A172 (cell line): Measurements from ENCODE around the gene PIK3R5. TPM values are rescaled to one million over a fixed set of nuclear protein-coding genes. Genes with fewer than 3 reads are reported as not detected.

Experiments
- DNase-seq: peaks from one replicate; pipeline ENCODE4 v3.0.0-alpha.2; 2015; ENCODE audit warnings: low spot score
- total RNA-seq: library from RNA; depleted of rRNA; stranded (reverse); fragments of >200 nt; shearing (Covaris generic); gene quantifications from 2 replicates; pipeline ENCODE4 v1.2.3, GENCODE V29; 2014

Gene PIK3R5
- total RNA-seq, 1 experiment from 2014 or later, result not detected

DNA sequence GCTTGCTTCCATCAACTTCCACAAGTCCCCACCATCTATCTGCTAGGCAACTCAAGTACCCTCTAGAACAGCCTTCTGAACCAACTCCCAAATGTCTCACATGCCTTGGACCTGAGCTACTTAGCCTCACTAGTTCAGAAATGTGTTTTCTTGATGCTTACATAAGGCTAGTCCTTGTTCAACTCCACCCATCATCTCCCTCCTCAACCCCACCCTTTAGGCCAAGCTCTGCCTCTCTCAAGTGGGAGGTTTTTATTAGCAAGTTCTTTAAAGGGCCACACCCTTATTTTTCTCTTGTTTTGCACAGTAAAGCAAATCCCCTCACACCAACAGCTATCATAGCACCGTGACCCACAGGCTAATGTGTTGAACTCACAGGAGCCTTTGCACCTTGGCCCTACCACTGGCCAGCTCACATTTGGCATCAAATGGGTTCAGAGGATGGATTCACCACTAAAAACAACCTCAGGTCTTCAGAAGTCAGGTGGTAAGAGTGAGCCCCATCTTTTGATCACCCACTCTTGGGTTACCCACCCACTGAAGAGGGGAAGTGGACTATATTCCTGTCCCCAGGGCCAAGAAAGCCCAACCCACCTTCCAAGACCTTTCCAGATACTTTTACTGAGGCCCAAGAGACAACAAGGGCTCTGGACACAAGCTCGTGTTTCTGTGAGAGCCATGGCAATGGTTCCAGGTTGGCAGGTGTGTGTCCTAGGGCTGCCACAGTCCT, 12.2 kb downstream of the PIK3R5 start:
- DNase-seq, result no peak

DNA sequence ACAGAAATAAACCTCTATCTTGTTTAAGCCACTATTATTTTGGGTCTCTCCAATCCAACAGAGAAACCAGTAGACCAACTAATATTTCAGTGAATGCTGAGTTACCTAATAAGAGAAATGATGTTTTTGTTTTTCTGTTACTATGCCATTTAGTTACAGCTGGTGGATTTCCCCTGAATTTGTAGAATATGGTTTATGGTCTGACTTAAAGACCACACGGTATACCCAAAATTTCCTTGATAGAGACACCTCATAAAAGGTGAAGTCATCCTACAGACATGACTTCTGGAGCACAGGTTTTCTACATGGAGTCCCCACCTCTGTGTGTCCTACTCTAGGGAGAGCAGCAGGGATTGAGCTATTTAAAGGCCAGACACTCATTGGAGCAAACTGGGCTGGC, 13.3 kb downstream of the PIK3R5 start:
- DNase-seq, result no peak

DNA sequence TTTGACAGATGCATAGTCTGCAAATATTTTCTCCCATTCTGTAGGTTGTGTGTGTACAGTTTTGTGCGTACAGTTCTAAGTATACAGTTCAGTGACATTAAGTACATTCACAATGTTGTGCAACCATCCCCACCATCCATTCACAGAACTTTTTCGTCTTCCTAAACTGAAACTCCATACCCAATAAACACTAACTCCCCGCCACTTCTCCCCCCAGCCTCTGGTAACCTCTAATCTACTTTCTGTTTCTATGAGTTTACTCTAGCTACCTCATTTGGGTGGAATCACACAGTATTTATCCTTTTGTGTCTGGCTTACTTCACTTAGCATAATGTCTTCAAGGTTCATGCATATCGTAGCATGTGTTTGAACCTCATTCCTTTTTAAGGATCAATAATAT, 14.3 kb downstream of the PIK3R5 start:
- no peak for DNase-seq

DNA sequence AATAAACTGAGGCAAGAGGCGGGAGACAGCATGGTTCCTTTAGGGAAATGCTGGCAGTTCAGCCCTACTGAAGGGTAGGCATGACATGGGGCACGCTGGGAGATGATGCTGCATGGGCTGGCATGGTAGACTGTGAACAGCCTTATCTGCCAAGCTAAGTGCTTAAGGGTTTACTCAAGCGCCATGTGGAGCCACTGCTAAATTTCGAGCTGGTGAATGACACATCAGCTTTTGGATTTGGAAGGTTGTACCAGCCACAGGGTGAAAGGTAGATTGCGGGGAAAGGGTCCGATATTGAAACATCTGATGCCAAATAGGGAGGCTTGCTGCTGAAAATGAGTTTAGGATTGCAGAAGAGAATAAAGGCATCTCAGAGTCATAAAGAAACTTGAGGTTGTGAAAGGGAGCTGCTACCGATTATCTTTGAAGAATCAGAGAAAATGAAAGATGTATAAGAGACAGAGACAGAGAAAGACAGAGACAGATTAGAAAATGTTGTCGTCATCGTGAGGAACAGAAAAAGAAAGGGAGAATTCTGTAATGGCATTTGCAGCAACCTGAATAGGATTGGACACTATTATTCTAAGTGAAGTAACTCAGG, 16.3 kb downstream of the PIK3R5 start:
- DNase-seq, result no peak

DNA sequence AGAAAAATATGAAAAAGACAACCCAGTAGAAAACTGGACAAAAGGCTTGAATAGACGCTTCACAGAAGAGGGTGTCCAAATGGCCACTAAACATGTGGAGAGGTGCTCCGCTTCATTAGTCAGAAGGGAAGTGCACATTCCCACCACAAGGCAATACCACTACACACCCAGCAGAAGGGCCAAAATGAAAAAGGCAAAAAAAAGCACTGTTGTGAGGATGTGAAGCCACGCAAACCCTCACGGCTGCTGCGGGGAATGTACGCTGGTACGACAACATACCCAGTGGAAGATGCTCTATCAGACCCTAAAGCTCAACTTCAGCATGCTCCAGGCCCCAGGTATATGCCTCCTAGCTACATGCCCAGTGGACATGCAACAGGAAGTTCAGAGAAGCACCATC, 17.0 kb downstream of the PIK3R5 start:
- DNase-seq, result no peak

DNA sequence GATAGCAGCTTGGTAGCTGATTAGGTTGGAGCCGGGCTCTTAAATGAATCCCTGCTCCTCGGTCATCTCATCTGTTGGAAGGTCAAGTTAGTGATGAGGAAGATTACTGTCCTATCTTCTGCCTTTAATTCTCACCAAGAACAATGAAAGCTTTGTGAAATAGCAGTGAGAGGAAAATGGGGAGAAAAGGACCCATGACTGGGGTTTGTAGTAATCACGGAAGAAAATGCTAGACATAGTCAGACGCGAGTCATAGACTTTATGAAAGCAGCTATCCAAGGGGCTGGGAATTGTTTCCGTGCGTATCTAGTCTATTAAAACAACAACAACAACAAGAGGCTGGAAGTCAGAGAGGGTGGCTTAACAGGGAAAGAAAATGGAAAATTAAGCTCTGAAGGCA, 18.3 kb downstream of the PIK3R5 start:
- peak; percentile 33 for DNase-seq

DNA sequence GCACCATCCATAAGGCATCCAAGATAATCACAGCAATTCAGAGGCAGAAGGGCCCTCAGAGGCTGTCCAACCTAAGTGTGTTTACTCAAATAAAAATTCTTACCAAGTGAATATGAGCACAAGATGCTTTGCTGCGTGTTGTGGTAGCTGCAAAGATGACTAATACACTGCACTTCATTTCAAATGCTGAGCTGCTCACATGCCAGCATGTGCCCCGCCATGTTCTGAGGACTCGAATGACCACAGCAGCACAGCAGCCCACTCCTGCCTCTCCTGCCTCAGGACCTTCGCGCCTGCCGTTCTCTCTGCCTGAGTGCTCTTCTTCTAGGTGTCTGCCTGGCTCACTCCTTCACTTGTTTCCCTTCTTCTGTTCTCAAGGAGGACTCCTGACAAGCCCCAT, 19.0 kb downstream of the PIK3R5 start:
- DNase-seq, result peak; percentile 56

DNA sequence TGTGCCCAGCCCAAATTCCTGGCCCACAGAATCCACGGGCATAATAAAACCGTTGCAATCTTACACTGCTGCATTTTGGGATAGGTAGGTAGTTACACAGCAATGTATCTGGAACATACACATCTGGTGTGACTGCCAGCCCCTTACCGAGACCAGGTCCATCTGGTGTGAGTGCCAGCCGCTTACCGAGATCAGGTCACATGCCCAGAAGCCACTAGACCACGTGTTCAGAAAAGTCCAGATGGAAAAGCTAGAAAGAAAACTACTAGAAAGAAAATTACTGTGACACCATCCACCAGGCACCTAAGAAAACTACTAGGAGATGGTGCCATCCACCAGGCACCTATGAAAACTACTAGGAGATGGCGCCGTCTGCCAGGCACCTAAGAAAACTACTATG, 19.4 kb downstream of the PIK3R5 start:
- DNase-seq, result no peak

DNA sequence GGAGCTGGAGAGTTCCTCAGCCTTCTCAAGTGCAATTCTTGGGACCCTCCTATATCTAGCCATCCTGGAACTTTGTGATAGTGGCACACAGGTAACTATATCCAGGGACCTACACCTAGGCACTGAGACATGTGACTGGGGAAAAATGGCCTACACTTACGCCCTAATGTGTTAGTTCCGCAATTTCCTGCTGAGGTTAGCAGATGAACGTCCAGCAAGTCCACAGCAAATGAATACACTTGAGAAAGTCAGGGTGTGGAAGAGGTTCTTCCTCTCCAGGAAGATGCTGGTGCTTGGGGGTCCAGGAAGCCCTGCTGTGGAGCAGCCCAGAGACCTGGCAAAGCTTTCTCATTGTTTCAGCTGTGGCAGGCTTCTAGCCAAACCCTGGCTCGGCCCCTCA, 20.8 kb downstream of the PIK3R5 start:
- no peak for DNase-seq

DNA sequence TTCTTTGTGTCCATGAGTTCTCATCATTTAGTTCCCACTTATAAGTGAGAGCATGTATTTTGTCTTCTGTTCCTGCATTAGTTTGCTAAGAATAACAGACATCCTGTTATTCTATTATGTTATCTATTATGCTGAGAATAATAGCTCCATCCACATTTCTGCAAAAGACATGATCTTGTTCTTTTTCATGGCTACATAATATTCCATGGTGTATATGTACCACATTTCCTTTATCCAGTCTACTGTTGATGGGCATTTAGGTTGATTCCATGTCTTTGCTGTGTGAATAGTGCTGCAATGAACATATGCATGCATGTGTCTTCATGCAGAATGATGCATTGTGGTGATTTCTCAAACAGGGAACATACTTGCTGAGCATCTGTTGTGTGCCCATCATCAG, 21.4 kb downstream of the PIK3R5 start:
- DNase-seq, result no peak

DNA sequence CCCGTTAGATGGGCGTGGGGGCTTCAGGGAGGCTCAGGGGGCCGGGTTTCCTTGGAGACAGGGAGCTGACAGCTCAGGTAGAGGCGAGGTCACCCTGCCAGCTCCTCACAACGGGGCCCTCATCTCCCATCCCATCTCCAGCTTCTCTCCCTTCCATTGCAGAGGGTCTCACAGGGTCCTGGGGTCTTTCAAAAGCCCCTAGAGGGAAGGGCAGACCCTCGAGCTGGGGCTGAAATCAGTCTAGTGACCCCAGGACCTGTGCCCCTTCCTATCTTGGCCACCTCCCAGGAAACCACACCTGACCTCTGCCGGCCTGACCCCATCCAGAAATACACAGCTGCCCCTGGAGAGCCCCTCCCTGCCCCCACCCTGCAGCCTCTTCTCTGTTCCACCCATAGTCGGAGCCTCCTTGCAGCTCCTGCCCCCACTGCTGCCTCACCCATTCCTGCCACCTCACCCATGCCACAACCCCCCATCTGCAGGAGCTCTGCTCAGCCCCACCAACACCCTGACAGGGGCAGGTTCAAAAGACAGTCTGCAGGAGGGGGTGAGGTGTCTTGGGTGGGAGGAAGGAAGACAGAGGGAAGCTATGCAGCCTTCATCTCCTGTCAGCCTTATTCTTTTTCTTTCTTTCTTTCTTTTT, 23.4 kb downstream of the PIK3R5 start:
- DNase-seq, result no peak

DNA sequence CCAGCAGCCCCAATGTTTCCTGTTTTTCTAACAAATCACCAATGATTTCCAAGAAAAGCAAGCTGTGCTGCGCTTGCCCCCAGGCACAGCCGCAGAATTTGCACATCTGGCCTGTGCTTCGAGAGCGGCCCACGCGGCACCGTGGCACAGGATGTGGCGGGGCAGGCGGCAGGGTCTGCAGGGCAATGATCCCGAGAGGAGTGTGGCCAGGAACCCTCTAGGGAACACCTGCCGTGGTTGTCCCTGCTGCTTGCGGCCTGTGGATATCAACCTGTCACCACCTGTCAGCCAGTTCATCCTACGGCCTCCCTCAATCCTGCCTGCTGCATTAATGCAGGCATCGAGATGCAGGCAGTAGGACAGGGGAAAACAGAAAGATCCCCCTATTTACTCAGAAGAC, 24.0 kb downstream of the PIK3R5 start:
- no peak for DNase-seq

DNA sequence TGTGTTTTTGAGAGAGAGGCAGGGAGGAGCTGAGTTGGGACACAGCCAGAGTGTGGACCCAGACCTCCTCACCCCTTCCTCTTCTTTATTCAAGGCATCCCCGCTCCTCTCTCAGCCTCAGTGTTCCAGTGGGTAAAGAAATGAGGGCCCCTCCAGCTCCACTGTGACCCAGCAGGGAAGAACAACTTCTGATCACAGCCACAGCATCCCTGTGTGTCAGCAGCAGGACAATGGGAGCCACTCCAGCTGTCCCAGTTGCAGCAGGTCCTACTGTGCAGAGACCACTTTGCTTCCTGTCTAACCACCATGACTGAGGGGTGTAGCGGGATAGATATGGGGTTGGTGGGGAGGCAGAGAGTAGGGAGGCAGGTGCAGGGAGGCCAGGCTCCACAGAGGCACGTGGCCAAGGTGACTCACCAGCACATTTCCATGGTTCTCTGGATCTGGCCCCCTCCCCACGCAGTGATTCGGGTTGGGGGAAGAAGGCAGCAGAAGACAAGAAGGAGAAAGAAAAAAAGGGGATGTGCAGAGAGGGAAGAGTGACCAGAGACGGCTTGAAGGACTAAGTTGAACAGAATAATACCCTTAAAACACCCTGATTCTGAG, 24.5 kb downstream of the PIK3R5 start:
- no peak for DNase-seq

DNA sequence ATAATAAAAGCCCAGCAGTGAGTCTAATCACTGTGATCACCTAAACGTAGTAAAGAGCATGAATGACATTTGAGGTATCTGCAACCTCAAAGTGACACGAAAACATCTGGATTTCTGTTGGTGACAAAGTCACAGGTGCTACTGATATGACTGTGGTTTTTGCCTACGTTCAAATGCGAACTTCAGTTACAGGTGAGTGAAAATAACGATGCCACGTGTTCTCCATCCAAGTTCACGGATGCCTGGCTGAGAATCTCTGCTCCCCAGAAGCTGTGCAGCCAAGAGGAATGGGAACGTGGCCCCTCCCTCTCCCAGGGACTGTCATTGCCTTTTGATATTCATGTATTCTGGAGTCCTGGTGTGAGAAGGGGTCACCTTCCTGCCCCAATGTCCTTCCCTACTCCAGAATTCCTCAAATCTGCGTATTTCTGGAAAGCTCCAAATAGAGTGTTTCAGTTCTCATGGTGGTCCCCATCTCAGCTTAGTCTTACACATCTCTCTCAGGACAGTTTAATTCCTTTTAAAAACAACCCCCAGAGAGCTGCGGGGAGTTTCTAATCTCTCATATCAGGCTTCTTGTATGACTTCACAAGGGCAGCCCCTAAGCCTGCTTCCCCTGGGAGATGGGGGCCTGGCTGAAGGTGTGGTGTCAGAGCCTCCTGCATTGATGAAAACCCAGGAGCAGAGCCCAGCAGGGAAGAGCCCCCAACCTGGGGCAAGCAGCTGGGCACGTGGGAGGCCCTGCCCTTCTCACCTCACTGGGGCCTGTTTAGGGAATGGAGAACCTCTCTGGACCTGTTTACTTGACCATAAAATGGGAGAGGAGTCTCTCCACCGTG, 25.8 kb downstream of the PIK3R5 start:
- no peak for DNase-seq

DNA sequence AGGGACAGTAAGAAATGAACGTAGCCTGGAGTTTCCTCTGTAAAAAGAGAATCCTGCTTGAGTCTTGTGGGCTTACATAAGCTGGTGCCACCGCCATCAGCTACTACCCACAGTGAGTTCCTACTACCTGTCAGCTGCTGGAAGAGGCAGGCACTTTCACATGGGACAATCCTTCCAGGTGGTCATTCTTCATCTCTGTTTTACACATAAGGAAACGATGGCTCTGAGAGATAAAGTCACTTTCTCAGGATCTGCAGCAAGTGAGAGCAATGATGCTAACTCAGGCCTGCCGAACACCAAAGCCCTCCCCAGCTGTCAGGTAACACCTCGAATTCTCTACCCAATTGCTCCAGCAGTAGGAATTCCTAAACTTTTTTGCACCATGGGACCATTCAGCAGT, 26.6 kb downstream of the PIK3R5 start:
- DNase-seq, result no peak

DNA sequence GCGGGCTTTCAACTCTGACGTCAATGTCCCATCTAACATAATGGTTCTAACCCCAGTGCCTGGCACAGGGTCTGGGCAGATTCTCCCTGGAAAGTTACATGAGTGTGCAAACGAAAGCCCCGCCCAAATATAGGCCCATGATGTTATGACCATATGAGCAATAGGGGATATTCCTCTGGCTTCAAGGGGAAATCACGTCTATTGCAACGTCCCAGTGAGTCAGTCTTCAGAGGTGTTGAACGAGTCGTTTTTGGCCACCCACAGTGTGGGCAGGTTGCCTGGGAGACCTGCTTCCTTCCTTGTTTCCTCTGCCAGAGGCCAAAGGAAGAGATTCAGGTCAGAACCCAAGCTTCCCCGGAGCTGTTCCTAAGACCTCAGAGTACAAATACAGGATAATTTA, 30.3 kb downstream of the PIK3R5 start:
- peak; percentile 44 for DNase-seq

DNA sequence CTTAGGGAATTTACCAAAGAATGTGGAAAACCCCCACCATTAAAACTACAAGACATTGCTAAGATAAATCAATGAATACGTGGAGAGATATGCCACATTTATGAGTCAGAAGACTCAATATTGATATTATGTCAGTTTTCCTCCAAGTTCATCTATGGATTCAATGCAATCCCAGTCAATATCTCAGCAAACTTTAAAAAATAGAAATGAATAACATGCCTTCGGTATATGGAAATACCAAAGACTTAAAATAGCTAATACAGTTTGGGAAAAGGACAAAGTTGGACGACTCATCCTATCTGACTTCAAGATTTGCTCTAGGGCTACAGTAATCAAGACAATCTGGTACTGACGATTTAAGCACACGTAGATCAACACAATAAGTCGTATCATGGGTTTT, 31.2 kb downstream of the PIK3R5 start:
- no peak for DNase-seq

DNA sequence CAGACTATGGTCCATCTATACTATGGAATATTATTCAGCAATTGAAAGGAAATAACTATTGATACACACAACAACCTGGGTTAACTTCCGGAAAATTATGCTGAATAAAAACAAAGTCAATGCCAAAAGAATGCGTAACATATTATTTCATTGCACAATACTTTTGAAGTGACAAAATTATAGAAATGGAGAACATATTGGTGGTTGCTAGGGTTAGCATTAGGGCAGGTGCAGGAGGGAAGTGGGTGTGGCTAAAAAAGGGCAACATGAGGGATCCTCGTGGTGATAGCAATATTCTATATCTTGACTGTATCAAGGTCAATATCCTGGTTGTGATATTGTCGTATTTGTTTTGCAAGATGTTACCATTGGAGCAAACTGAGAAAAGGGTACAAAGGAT, 34.9 kb downstream of the PIK3R5 start:
- DNase-seq, result no peak

DNA sequence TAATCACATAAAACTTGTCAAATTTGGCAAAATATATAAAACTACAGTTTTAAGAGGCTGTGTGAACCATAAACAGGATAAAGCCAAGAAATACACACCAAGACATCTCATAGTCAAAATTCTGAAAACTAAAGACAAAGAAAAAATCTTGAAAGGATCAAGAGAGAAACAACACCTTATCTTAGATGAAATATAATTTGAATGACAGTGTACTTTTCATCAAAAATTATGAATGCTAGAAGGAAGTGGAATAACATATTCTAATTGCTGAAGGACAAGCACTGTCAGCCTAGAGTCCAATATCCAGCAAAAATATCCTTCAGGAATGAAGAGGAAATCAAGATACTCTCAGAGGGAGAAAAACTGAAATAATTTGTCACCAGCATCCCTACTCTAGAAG, 37.2 kb downstream of the PIK3R5 start:
- no peak for DNase-seq

DNA sequence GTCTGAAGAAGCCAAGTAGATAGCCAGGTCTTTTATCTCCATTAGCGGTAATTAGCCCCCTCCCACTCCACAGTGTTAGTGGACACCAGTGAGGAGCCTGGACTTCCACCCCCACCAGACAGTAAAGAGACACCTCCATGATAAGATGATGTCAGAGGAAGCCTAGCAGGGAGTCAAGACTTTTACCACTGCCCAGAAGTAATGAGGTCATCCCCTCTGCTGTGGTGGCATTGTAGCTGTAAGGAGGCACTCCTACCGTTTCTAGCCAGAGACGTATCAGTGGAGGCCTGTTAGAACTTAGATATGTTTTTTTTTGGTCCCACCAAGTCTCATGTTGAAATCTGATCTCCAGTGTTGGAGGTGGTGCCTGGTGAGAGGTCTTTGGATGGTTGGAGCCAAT, 38.1 kb downstream of the PIK3R5 start:
- no peak for DNase-seq

DNA sequence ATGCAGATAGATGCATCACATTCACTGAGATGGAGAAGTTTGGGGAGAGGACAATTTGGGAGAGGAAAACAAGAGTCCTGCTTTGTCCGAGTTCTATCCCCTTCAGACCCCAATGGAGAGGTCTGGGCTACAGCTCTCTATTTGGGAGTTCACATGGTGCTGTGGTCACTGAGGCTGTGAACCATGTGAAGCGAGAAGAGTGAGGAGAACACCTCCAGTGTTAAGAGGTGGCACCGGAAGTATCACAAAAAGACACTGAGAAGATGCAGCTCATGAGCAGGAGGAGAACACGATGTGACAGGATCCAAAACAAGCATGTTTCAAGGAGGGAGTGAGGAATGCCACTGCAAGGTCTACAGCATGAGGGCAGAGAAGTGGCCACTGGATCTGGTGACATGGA, 39.7 kb downstream of the PIK3R5 start:
- no peak for DNase-seq

DNA sequence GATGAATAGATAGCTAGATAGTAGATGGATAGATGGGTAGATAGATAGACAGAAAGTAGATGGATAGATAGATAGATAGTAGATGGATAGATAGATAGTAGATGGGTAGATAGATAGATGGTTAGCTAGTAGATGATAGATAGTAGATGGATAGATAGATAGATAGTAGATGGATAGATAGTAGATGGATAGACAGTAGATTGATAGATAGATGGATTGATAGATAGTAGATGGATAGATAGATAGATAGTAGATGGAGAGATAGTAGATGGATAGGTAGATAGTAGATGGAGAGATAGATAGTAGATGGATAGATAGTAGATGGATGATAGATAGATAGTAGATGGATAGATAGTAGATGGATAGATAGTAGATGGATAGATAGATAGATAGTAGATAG, 40.4 kb downstream of the PIK3R5 start:
- no peak for DNase-seq
